Parathyroid adenoma (tissue), 2 donors: ENCODE measurements around the gene CFAP221.

Source experiments
- H2AFZ ChIP-seq: fragments of 300-600 bp; sonication (generic); one replicate; pipeline ENCODE4 v1.7.0; 2017; ENCODE audit warnings: antibody characterized with exemption, mild to moderate bottlenecking
- H3K27ac ChIP-seq: fragments of 300-600 bp; sonication (generic); one replicate; pipeline ENCODE4 v1.7.0; 2017
- H3K27me3 ChIP-seq: fragments of 300-600 bp; sonication (generic); one replicate; pipeline ENCODE4 v1.7.0; 2017; ENCODE audit warnings: low read length; ENCODE audit not compliant: control insufficient read depth, insufficient read depth
- H3K36me3 ChIP-seq: fragments of 300-600 bp; sonication (generic); one replicate; pipeline ENCODE4 v1.7.0; 2017; ENCODE audit warnings: low read length; ENCODE audit not compliant: control insufficient read depth, insufficient read depth
- H3K4me1 ChIP-seq: fragments of 300-600 bp; sonication (generic); one replicate; pipeline ENCODE4 v1.7.0; 2017; ENCODE audit warnings: control low read depth
- H3K4me2 ChIP-seq: fragments of 300-600 bp; sonication (generic); one replicate; pipeline ENCODE4 v1.7.0; 2017; ENCODE audit warnings: low read length
- H3K4me3 ChIP-seq: fragments of 300-600 bp; sonication (generic); one replicate; pipeline ENCODE4 v1.7.0; 2017; ENCODE audit warnings: low read depth, low read length
- H3K79me2 ChIP-seq: fragments of 300-600 bp; sonication (generic); one replicate; pipeline ENCODE4 v1.7.0; 2017; ENCODE audit warnings: control low read depth
- H3K9ac ChIP-seq: fragments of 300-600 bp; sonication (generic); one replicate; pipeline ENCODE4 v1.7.0; 2017; ENCODE audit warnings: mild to moderate bottlenecking
- H3K9me3 ChIP-seq: fragments of 300-600 bp; sonication (generic); one replicate; pipeline ENCODE4 v1.7.0; 2017; ENCODE audit warnings: low read length; ENCODE audit not compliant: control insufficient read depth
- TF ChIP-seq, protein P1 (sequence below): fragments of 300-600 bp; sonication (generic); IDR thresholded peaks from one replicate; pipeline ENCODE4 v1.7.0; 2017; ENCODE audit warnings: antibody characterized with exemption, mild to moderate bottlenecking
- donor health status: primary hyperparathyroidism.

Gene CFAP221

DNA sequence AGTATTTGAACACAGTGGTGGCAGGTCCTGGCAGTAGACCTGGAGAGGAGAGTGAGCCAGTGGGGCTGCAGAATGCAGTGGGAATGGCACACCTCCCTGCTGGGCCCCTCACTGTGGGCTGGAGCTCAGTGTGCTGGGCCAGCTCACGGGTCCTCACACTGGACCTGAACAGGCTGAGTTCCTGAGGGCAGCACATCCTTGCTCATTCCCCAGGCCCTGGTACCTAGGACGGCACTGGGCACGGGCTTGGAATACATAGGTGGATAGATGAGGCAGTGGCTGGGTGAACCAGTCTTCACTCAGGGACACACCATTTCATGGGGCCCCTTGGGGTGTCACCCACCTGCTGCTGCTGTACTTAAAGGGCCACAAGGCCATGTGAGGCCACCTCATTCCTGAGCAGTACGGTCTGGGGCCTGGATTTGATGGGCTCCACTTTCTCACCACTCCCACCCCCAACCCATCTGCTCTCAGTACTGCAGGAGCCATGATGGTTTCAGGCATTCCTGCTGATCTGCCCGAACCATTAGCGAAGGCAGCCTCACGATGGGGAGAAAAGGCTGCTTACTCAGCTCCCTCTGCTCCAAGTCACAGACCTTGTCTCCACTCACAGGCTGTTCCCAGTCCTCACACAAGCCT, 138.9 kb downstream of the CFAP221 start:
- Histone ChIP-seq H3K4me3 (no peak overlapping the region), H3K27me3 (no peaks in the 10 kb centered on the region), H3K9ac (no peak overlapping the region), H3K36me3 (no peaks in the 10 kb centered on the region), H3K4me1 (peaks cover 3% of the 10 kb centered on the region), H3K4me2 (no peak overlapping the region), H3K79me2 (no peaks in the 10 kb centered on the region), H3K9me3 (no peaks in the 10 kb centered on the region), H3K27ac (no peak overlapping the region), H2AFZ (no peak overlapping the region)
- TF ChIP-seq, protein P1, sequence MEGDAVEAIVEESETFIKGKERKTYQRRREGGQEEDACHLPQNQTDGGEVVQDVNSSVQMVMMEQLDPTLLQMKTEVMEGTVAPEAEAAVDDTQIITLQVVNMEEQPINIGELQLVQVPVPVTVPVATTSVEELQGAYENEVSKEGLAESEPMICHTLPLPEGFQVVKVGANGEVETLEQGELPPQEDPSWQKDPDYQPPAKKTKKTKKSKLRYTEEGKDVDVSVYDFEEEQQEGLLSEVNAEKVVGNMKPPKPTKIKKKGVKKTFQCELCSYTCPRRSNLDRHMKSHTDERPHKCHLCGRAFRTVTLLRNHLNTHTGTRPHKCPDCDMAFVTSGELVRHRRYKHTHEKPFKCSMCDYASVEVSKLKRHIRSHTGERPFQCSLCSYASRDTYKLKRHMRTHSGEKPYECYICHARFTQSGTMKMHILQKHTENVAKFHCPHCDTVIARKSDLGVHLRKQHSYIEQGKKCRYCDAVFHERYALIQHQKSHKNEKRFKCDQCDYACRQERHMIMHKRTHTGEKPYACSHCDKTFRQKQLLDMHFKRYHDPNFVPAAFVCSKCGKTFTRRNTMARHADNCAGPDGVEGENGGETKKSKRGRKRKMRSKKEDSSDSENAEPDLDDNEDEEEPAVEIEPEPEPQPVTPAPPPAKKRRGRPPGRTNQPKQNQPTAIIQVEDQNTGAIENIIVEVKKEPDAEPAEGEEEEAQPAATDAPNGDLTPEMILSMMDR: no peak

DNA sequence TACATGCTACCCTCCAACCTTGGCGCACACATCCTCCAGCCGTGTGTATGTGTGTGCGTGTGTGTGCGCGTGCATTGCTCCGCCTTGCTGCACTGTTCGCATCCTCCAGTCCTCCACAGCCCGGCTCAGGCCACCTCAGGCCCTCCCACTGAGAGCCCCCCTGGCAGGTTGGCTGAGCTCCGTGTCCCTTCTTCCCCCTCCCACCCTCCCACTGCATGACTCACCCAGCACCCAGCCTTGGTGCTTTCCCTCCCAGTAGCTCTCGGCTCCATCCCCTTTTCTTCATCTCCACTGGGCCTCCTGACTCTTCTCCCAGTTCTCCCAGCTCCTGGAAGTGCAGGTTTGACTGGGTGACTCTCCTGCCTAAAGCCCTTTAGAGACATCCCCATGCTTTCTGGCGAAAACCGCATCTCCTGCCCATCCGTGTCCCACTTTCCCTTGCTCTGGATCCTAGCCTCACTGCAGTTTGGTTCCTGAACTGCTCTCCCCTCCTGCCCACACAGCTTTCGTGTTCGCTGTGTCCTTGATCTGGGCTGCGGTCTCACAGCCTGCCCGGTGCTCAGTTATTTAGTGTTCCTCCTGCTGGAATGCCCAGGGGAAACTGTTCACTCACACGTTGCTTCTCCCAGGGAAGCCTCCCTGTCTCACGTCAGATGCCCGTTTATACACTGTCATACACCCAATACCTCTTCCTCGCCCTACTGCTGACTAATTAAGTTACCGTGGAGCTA, 139.6 kb downstream of the CFAP221 start:
- H3K27ac ChIP-seq: no peak overlapping the region
- no peaks in the 10 kb centered on the region for H3K79me2 ChIP-seq
- no peak overlapping the region for H3K4me2 ChIP-seq
- H3K9ac ChIP-seq: no peak overlapping the region
- no peaks in the 10 kb centered on the region for H3K36me3 ChIP-seq
- TF ChIP-seq, protein P1: no peak
- H3K4me3 ChIP-seq: no peak overlapping the region
- H3K27me3 ChIP-seq: no peaks in the 10 kb centered on the region
- peaks cover 3% of the 10 kb centered on the region for H3K4me1 ChIP-seq
- H3K9me3 ChIP-seq: no peaks in the 10 kb centered on the region
- H2AFZ ChIP-seq: no peak overlapping the region

DNA sequence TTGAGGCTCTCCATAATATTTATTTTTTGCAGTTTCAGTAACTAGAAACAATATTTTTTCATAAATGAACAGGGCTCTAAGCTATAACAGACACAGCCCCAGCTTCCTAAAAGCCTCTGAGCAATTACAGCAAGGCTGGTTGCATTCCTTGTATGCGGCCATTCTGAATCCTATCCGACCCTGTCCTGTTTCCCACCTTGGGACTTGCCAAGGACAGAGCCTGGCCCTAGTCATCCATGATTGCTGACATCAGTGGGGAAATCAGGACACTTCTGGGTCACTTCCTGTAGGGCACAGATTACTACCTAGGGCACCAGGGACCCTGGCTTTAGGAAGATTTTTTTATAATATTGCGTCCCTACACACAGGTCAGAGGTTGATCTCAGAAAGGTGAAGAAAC, 140.3 kb downstream of the CFAP221 start:
- Histone ChIP-seq H3K9ac (no peak overlapping the region), H3K4me1 (peaks cover 3% of the 10 kb centered on the region), H3K36me3 (no peaks in the 10 kb centered on the region), H2AFZ (no peak overlapping the region), H3K4me3 (no peak overlapping the region), H3K79me2 (no peaks in the 10 kb centered on the region), H3K4me2 (no peak overlapping the region), H3K27me3 (no peaks in the 10 kb centered on the region), H3K9me3 (no peaks in the 10 kb centered on the region), H3K27ac (no peak overlapping the region)
- TF ChIP-seq, protein P1: no peak

DNA sequence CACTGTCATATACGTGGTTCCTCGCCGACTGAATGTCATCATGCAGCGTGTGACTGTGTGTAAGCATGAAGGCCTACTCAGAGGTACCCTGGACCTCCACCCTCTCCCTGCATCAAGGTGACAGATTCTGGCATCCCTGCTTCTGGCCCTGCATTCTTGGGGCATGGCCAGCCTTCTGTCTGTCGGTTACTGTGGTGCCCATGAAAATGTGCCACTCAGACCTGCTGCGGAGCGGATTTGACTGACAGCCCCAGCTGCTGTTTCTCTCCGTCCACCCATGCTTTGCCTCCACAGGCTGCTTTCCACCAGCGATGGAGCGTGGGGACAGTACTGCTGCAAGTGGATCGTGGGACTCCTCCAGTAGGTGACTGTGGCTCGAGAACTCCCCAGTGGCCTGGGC, 144.4 kb downstream of the CFAP221 start:
- Histone ChIP-seq H3K4me3 (no peak overlapping the region), H3K4me2 (no peak overlapping the region), H3K27ac (no peak overlapping the region), H3K4me1 (no peaks in the 10 kb centered on the region), H3K9ac (no peak overlapping the region), H2AFZ (no peak overlapping the region), H3K27me3 (no peaks in the 10 kb centered on the region), H3K9me3 (no peaks in the 10 kb centered on the region), H3K36me3 (no peaks in the 10 kb centered on the region), H3K79me2 (no peaks in the 10 kb centered on the region)
- TF ChIP-seq, protein P1: no peak
